ENCODE results near the gene EED.
"Not testable (repeated sequence)": the region's sequence is repeated elsewhere in the genome, so short reads cannot be mapped to it uniquely, and the experiment has no call there.

The EED gene

DNA sequence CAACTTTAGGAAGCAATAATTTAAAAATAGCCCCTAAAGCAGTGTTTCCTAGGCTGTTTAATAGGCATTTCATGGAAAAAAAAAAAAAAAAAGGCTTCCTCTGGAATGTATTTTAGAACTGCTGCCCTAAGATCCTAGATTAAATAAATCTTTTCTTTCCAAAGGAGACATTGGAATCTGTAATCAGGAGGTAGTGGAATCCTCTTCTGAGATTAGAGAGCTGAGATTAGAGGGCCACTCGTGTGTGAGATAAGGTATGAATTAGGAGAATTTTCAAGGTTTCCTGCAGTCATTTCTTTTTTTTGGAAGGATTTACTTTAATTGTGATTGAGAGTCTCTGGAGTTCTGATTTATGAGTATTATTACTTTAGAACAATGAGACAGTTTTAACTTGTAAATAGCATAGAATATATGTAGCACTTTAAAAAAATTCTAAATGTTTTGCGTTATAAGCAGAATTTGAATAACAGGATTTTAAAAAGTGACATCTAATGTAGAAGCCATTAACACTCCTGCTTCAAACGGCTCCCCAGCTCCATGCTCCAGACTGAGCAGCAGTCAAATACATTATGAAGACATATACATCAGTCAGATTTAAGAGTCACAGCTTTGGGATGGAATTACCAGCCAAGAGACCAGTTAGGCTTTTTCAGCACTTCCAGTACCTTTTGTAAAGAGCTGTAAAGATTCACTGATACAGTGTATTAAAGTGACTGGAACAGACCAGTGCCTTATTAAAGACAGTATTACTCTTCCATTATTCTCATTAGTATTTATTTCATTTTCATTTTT is 5.0 kb downstream of the EED start:
- no peak for DNase-seq (ENCODE audit: low read depth)

DNA sequence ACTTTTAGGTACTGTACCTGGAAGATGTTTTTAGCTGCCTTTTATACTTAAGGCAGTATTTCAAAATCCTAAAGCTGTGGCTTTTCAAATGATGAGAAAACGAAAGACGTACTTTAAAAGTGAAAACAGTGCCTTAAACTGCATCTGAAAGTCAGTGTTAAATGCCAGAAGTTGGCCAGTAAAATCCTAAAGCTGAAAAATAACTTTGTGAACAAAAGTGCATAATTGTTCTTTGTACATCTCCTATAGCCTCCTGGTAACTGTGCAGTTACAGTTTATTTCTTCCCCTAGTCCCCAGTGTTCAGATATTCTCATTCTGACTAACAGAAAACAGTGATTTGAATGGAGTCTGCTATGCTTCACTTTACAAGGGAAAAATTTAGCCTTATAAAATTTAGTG is 6.8 kb downstream of the EED start:
- no peak for DNase-seq (ENCODE audit: low read depth)

DNA sequence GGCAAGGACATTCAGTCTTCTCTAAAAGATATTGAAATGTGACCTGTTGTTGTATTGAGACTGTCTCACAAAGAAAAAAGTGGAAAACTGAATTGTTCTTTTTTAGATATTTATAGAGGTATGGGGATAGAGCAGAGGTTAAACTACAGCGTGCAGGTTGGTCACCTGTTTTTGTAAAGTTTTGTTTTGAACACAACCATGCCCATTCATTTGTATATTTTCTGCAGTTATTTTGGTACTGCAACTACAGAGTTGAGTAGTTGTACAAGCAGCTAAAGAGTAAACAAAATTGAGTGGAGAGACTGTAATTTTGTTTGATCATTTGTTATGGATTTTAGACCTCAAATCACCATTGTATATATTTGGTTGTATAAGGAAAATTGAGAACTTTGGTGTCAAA is 11.3 kb downstream of the EED start:
- DNase-seq (ENCODE audit: low read depth), result no peak

DNA sequence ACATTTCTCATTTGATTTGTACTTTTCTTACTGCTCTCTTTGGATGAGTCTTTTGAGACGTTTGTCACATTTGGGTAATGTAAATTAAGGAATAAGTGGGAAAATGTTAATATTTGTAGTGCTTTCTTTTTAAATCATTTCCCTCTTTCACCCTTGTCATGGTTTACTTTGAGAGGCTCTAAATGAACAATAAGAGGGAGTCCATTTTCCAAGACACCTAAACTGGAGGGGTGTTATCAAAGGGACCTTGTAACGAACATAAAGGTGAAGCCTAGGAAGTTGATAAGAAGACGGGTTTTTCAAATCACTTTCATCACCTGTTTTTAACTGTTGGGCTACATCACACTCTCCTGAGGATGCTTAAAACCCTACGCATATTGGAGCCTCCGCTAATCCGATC is 12.1 kb downstream of the EED start:
- DNase-seq (ENCODE audit: low read depth), result no peak

DNA sequence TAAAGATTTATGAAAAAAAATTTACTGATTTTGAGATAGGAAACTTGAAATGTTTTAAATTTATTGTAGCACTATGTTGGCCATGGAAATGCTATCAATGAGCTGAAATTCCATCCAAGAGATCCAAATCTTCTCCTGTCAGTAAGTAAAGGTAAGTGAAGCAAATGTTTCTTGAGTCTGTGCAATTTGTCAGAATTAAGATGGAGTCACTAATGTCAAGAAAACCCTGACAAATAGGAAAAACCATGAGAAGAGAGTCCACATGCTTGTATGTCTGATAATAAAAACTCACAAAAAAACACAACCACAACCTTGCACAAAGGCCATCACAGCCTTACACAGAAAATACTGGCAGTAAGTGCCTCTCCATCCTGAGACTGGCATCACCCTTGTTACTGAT is 12.9 kb downstream of the EED start:
- no peak for DNase-seq (ENCODE audit: low read depth)

DNA sequence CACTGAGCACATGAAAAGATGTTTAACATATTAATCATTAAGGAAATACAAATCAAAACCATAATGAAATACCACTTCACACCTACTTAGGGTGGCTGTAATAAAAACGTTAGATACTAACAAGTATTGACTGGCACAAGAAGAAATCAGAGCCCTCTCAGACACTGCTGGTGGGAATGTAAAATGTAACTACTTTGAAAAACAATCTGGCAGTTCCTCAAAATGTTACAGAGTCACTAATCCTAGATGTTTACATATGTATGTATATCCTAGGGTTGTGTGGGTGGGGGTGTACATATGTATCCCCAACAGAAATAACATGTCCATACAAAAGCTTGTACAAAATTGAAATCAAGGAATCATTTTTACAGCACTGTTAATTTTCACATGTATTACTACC is 15.2 kb downstream of the EED start:
- DNase-seq (ENCODE audit: low read depth), result no peak

DNA sequence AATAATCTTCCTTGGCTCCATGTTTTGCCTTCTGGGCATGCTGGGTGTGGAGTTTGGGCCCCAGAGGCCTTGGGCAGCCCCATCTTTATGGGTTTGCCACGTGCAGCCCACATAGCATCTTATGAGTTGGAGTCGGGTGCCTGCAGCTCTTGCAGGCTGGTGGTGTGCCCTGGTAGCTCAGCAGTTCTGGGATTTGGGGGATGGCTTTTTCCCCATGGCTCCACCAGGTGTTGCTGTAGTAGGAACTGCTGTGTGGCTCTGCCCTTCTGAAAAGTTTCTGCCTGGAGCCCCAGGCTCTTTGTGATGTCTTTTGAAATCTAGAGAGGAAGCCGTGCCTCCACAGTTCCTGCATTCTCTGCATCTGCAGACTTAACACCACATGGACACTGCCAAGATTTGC is 16.8 kb downstream of the EED start:
- DNase-seq (ENCODE audit: low read depth), result no peak

DNA sequence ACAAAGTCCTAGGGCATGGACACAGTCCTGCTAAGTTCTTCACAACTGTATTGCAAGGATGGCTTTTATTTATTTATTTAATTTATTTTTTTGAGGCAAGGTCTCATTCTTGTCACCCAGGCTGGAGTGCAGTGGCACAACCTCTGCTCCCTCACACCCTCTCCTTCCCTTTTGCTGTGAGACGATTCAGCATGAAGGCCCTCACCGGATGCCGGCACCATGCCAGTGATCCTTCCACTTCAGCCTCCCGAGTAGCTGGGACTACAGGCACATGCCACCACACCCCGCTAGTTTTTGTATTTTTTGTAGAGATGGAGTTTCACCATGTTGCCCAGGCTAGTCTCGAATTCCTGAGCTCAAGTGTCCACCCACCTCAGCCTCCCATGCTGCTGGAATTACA is 17.8 kb downstream of the EED start:
- DNase-seq (ENCODE audit: low read depth), result no peak

DNA sequence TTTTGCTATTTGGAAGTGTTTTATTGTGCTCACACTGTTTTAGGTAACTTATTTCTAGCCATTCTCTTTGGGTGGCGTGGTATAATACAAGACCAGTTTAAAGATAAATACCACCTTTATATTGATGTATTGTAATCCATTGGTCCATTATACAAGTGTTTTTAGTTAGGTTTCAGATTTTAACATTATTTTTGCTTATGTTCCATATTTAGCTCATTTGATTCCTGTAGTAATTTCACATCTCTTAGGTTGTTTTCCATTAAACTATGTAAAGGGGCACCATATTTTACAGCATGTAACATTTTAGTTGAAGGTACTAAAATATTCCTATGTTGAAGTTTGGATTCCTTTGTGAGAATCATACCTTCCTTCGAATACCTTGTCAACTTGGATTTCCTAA is 20.1 kb downstream of the EED start:
- DNase-seq (ENCODE audit: low read depth), result no peak

DNA sequence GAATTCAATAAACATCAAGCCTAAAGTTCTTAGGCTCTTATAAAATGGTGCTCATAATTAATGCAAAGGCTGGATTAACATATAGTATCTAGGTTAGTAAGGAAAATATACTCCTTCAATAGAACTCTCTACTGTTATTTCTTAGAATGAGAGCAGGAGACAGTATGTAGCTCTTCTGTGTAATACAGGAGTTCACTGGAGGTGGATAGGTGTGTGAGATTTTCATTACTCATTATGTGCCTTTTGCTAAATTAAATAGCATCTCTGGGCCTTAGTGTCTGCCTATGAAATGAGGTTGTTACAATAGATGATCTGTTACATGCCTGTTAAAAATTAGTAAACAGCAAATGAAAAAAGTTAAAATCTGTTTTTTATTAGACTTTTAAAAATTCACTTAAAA is 20.6 kb downstream of the EED start:
- DNase-seq (ENCODE audit: low read depth), result no peak

DNA sequence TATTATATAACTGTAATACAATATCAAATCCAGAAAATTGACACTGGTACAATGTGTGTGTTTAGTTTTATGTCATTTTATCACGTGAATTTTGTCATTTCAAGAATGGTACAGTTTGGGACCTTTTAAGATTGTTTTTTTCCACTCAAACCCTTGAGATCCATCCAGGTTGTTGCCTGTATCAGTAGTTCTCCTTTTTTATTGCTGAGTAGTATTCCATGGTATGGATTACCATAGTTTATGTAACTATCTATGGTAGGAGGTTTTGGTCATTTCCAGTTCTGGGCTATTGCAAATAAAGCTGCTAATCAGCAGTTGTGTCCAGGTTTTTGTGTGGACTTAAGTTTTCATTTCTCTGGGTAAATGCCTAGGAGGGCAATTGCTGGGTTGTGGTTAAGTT is 25.1 kb downstream of the EED start:
- no peak for DNase-seq (ENCODE audit: low read depth)

DNA sequence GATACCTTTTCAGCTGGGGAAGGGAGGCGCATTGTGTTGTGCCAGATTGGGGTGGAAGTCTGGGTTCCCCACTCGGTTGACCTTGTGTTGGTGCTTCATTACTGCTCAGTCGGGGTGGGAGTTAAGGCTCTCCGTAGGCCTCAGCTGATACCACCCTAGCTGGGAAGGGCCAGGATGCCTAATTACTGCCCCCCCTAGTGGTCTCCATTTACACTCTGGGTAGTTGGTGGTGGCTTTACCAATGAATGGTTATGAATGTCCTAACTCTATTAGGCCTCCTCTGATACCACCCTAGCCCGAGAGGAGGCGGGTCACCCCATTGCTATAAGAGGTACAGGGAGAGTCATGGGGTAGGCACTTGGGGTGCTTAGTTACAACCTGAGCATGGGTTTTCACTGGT is 29.9 kb downstream of the EED start:
- no peak for DNase-seq (ENCODE audit: low read depth)

DNA sequence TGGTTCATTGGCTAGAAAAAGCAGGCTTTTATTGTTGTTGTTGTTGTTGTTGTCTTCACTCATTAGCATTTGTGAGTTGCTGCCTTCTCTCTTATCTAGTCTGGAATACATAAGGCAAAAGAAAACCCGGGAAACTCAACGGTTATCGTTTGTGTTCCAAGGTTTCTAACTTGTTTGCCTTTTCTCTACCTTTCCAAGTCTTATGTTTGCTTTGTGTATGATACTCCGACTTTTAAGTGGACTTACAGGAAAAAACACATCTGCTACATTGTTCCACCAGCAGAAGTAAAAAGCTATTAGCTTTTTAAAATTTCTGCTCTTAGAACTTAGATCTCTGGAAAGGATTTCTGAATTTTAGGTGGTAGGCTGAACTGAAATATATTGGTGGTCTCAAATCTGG is 30.4 kb downstream of the EED start:
- no peak for DNase-seq (ENCODE audit: low read depth)

DNA sequence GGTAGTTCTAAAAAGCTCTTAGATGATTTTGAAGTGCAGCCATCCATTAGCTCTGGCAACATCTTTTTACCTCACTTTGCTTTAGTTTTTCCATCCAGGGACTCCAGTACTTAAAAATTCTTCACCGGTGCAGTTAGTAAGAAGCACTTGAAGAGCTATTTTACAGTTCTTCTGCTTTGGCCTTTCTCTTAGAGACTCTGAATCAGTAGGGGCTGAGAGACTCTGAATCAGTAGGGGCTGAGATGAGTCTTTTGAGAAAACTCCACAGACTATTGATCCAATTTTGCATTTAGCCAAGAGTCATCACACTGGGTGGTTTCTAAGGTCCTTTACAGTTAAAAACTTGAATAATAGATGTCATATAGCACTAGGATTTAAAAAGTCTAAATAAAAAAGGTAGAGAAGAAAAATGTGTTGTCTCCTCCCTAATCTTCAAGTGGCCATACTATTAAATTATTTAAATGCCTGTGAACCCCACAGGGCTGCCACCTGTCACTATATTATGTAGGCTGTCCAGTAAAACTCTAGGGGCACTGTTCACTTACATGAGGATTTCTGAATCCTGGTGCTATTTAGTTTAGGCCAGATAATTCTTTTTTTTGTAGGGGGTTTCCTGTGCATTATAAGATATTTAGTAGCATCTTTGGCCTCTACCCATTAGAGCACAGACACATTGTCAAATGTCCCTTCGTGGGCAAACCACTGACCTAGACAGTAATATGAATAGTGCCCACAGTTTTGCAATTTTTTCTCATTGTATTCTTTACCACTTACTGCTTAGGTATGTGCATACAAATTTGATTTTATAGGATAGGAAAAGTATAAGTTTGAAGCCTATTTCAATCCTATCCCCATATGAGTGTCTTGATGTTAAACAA is 31.2 kb downstream of the EED start:
- DNase-seq (ENCODE audit: low read depth), result no peak

DNA sequence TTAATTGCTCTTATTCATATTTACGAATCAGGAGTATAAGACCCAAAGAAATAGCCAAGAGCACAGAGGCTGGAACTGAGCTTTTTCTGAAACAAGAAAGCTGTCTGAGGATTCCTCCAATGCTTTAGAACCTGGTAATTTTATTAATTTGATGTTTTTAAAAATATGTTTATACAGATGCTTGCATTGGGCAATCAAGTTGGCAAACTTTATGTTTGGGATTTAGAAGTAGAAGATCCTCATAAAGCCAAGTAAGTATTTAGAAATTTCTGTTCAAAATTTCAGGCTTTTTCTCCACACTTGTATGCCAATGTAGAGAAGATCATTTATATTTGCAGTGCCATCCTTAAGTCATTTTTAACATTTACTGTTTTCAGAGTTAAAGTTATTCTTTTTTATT is 33.2 kb downstream of the EED start:
- no peak for DNase-seq (ENCODE audit: low read depth)

DNA sequence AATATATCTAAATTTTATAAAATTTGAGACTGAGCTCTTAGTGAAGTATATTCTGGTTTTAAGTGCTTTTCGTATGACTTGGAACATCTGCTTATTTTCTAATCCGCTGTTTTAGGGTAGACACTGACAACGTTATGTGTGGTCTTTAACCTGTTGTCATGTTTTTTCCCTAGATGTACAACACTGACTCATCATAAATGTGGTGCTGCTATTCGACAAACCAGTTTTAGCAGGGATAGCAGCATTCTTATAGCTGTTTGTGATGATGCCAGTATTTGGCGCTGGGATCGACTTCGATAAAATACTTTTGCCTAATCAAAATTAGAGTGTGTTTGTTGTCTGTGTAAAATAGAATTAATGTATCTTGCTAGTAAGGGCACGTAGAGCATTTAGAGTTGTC is 33.7 kb downstream of the EED start:
- no peak for DNase-seq (ENCODE audit: low read depth)

DNA sequence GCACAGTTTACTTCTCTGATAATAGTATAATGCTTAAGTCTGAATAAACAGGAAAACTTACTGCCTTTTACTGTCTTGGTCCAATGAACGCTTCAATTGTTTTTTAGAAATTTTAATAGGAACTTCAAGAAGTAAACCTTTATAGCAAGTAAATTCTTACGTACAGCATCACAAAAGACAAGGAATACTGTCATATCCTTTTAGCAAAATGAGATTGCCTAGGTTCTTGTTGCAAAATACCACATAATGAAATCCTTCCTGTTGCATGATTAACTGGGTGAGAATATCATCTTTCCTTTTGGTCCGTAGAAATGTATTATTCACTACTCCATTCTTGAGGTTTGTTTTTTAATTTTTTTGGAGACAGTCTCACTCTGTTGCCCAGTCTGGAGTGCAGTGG is 35.2 kb downstream of the EED start:
- no peak for DNase-seq (ENCODE audit: low read depth)

DNA sequence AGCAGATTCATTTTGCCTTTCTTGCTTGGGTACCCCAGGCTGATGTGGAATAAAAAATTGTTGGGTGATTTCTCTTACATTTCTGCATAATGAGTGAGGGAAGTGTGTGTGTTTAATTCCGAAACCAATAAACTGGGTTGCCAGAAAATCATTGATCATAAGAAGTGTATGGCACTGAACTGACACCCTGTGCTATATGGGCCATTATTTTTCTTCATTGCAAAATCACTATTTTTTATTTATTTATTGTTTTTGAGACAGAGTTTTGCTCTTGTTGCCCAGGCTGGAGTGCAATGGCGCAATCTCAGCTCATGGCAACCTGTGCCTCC is 42.9 kb downstream of the EED start:
- DNase-seq (ENCODE audit: low read depth), result no peak

DNA sequence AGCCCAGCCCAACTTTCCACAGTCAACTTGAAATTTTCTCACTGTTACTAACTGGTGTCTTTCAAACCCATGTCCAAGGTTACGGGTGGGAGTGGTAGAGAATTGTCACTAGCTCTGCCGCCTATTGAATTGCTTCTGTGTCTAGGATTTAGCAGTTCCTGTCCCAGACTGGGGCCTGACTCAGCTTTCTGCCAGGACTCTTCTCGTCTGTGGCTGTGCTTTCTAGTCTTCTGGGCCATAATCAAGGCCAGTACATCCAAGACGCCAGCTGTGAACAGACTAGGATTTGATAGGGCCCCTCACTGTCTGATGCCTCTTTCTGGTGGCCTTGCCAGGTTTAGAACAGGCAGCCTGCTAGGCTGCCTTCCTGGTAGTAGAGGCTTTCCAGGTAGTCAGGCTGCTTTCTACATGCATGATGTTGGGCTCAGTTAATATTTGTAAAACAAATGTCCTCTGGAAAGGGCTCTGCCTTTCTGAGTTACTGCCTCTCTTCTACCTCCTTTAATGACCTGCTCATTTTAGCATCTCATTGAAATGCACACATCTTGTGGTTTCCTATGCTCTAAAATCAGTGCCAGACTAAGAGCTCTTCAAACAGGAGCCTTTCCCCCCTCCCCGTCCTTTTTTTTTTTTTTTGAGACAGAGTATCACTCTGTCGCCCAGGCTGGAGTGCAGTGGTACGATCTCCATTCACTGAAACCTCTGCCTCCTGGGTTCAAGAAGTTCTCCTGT is 44.4 kb downstream of the EED start:
- no peak for DNase-seq (ENCODE audit: low read depth)

DNA sequence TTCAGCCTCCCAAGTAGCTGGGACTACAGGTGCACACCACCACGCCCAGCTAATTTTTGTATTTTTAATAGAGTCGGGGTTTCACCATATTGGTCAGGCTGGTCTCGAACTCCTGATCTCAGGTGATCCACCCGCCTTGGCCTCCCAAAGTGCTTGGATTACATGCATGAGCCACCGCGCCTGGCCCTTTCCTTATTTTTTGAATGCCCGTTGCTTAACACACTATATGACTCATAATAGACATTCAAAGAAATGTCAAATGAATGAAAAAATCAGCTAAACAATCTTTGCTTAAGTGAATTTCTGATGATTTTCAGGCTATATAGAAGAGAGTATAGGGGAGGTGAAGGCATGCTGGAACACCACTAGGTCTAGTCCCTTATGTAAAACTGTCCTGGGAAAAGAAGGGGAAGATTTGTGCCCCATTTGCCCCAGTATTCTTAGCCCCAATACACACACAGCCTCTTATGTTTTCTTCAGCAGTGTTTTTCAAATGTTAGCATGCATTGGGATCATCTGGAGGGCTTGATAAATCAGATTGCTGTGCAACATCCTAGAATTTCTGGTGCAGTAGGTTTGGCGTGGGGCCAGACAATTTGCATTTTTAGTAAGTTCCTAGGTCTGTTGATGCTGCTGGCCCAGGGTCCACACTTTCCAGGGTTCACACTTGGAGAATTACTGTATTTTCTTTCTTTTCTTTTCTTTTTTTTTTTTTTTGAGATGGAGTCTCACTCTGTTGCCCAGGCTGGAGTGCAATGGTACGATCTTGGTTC is 45.1 kb downstream of the EED start:
- DNase-seq (ENCODE audit: low read depth), result not testable (repeated sequence)

DNA sequence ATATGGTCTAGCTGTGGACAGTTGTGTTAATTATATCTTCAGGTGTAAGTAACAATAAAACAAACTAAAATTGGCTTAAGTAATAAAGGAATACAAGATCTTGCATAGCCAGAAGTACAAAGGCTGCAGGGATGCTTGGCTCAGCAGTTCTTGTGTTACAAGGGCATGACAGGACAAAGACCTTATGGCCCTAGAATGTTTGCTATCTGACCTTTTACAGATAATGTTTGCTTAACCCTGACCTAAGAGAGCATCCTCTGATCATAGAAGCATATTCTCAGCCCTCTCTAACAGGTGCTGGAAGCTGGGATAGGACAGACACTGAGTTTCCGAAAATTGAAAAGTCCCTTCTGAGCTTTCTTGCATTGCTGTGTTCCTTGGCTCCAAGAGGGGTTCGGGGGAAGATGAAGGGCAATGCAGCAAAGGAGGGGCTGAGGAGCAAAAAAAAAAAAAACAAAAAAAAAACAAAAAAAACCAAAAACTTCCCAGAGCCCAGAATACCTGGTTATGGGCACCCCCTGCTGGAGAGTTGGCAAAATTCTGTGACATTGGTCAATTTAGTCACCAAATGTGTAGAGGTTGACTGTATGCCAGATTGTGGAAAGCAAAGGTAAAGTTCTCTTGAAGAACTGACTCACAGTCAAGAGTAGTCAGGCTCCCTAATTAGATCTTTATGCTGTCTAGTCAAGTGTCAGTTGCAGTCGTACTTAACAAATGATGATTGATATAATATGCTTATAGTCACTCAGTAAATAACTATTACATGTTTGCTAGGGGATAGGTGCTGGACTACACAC is 47.1 kb downstream of the EED start:
- no peak for DNase-seq (ENCODE audit: low read depth)
